GDM1 (cell line): Measurements from ENCODE around the gene MAMDC2.

Experiments used
- DNase-seq: peaks from one replicate; lab custom pipeline; 2025; lab: John Stamatoyannopoulos, UW

Gene MAMDC2

DNA sequence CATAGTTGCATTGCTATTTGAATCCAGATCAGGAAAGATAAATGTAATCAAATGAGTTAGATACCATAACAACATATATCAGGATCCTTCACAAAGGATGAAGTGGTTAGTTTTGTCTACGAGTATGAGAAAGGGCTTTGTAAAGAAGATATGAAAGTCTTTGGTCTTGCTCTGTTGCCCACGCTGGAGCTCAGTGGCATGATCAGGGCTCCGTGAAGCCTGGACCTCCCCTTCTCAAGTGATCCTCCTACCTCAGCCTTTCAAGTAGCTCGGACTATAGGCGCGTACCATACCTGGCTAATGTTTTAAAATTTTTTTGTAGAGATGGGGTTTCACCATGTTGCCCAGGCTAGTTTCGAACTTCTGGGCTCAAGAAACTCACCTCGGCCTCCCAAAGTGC, 217.0 kb downstream of the MAMDC2 start:
- no peak for DNase-seq

- no peak for DNase-seq
These were observed 217.7 kb downstream of the MAMDC2 start for GRCh38 chr9:70261131-70261870.

- DNase-seq: no peak
These were observed 218.7 kb downstream of the MAMDC2 start for GRCh38 chr9:70262366-70262765.

DNA sequence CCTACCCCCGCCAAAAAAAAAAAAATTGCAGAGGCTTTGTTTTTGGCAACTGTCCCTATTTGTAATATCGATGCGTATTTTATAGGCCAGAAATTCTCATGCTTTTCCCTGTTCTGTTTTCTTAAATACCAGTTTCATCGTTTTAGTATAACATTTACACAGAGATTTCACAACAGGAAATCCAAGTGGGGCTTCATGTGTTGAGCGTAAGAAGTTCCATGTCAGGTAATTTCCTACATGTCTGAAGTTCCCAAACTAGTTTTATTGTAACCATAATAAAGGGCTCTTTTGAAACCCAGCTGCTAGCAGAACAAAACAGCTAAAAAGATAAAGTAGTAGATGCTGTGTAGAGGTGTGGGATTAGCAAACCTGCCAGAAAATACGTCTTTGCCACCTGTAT, 219.3 kb downstream of the MAMDC2 start:
- DNase-seq: no peak

DNA sequence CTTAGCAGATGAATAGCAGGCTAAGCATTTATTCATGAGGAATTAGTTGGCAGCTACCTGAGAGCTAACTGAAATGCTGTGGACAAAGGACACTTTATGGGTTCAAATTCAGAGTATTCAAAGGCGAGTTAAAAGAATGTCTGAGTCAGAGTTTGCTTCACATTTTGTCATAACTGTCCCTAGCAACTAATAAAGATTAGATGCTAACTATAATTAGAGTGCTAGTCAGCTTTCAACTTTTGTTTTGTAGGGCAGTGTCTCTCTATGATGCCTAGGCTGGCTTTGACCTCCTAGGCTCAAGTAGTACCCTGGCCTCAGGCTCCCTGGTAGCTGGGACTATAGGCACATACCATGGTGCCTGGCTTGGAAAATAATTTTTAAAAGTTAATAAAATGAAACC, 219.8 kb downstream of the MAMDC2 start:
- DNase-seq: no peak
